Measurements from ENCODE around the gene CD40. TPM values are rescaled to one million over a fixed set of nuclear protein-coding genes. Genes with fewer than 3 reads are reported as not detected.
A peak's percentile ranks its signal among the peaks of the same experiment; 100 is the strongest.

Gene CD40
- total and polyA plus RNA-seq, 2 of the 4 experiments (the other 2 are of a cell fraction), result 0.36 to 0.92 TPM

- H2BK5ac ChIP-seq (ENCODE audit: low read depth, low read length, poor library complexity, severe bottlenecking), result no peak overlapping the region
- intact Hi-C loops (cut with micrococcal nuclease), result no loop called here
- no peak overlapping the region for H3K27ac ChIP-seq (ENCODE audit: insufficient read depth, low read length)
- no peak overlapping the region for H4K5ac ChIP-seq (ENCODE audit: low read depth, low read length)
- no peaks in the 10 kb centered on the region for H3K9me1 ChIP-seq (ENCODE audit: insufficient read depth, low read length)
- no peak overlapping the region for H2AK9ac ChIP-seq (replicated peaks; ENCODE audit: low read depth, low read length, poor library complexity)
- H4K20me1 ChIP-seq (ENCODE audit: insufficient read depth, low read length), result no peaks in the 10 kb centered on the region
- no peak overlapping the region for H3K56ac ChIP-seq (ENCODE audit: extremely low read depth, insufficient read depth, low read length)
- no peak overlapping the region for H3K14ac ChIP-seq (replicated peaks; ENCODE audit: low read depth, low read length)
- H3K9me3 ChIP-seq (ENCODE audit: control insufficient read depth, insufficient read depth, low read length), result no peaks in the 10 kb centered on the region
- no peak overlapping the region for H4K8ac ChIP-seq (ENCODE audit: low read depth in 2 of 2, low read length in 2 of 2)
- no peak overlapping the region for H3K23ac ChIP-seq (ENCODE audit: low read depth, low read length)
- no CpG with 5 or more reads among the region's 5 CpGs for WGBS, 2 experiments (ENCODE audit: extremely low coverage in 2 of 2, insufficient read length in 1 of 2)
- H3K9ac ChIP-seq (ENCODE audit: low read depth, low read length), result no peak overlapping the region
- no peaks in the 10 kb centered on the region for H3K36me3 ChIP-seq (ENCODE audit: control insufficient read depth, insufficient read depth, low read length)
- no peak overlapping the region for H2BK15ac ChIP-seq (ENCODE audit: low read depth, low read length)
- no peaks in the 10 kb centered on the region for H3K79me1 ChIP-seq (ENCODE audit: low read depth in 1 of 2, low read length in 2 of 2)
- H3K4me1 ChIP-seq (ENCODE audit: control insufficient read depth, insufficient read depth, low read length), result no peaks in the 10 kb centered on the region
- TF ChIP-seq MAZ (IDR thresholded peaks at IDR 0.05; ENCODE audit: borderline replicate concordance, low read depth, low read length), result no peak
- TF ChIP-seq SMC3 (IDR thresholded peaks at IDR 0.05; ENCODE audit: low read depth, low read length), result no peak
- TF ChIP-seq RAD21 (IDR thresholded peaks at IDR 0.05; ENCODE audit: low read length), result no peak
- no peak for TF ChIP-seq RFX5 (IDR thresholded peaks at IDR 0.05; ENCODE audit: low read depth, low read length)
- TF ChIP-seq CHD1 (IDR thresholded peaks at IDR 0.05; ENCODE audit: low read depth, low read length), result no peak
- TF ChIP-seq CEBPB (IDR thresholded peaks at IDR 0.05; ENCODE audit: low read depth, low read length), result no peak
- no peak for TF ChIP-seq CTCF (conservative IDR thresholded peaks at IDR 0.05; ENCODE audit: low read depth, low read length)
- no peak for TF ChIP-seq MXI1 (IDR thresholded peaks at IDR 0.05; ENCODE audit: borderline replicate concordance, low read depth, low read length)
- no peak for TF ChIP-seq USF2 (IDR thresholded peaks at IDR 0.05; ENCODE audit: low read depth, low read length)
- TF ChIP-seq BHLHE40 (IDR thresholded peaks at IDR 0.05; ENCODE audit: low read depth, low read length), result no peak
- TF ChIP-seq FOS (IDR thresholded peaks at IDR 0.05; ENCODE audit: low read depth, low read length), result no peak
- no peak for TF ChIP-seq RCOR1 (IDR thresholded peaks at IDR 0.05; ENCODE audit: insufficient replicate concordance, low read length)
- no peak for TF ChIP-seq NFE2L2 (IDR thresholded peaks at IDR 0.05; ENCODE audit: low read depth, low read length)
- TF ChIP-seq POLR2A (IDR thresholded peaks at IDR 0.05; ENCODE audit: low read depth, low read length), result no peak
- no peak for TF ChIP-seq ELK1 (IDR thresholded peaks at IDR 0.05; ENCODE audit: borderline replicate concordance, low read depth, low read length)
- no peak for TF ChIP-seq MAFK (IDR thresholded peaks at IDR 0.05; ENCODE audit: low read depth, low read length)
- no peak overlapping the region for H4K91ac ChIP-seq (ENCODE audit: insufficient read depth, low read depth, low read length)
- H2BK120ac ChIP-seq (ENCODE audit: low read depth, low read length), result no peak overlapping the region
- in situ Hi-C loops (cut with MboI; ENCODE audit: low sequenced_read_pairs), result no loop called here
- DNase-seq, result no peak
- no peak overlapping the region for H2AK5ac ChIP-seq (ENCODE audit: low read depth, low read length)
- peaks cover 21% of the 10 kb centered on the region for H3K27me3 ChIP-seq (ENCODE audit: control insufficient read depth, insufficient read depth, low read length)
- H3K4ac ChIP-seq (ENCODE audit: low read depth, low read length), result no peak overlapping the region
- peak overlapping the region; percentile 23 for H2AFZ ChIP-seq (replicated peaks; ENCODE audit: low read length, poor library complexity)
- ChIA-PET POLR2A (ENCODE audit: unreplicated experiment) (no interaction called here), CTCF (no interaction called here)
- BruUV-seq (replicated peaks), result no TSS peak
- no peak overlapping the region for H3K18ac ChIP-seq (ENCODE audit: low read depth, low read length)
- ATAC-seq (ENCODE audit: low read depth), result no peak
- H3K4me2 ChIP-seq (ENCODE audit: low read depth, low read length), result no peak overlapping the region
- H3K4me3 ChIP-seq (ENCODE audit: insufficient read depth, low read depth, low read length), result no peak overlapping the region
- no peak overlapping the region for H2BK20ac ChIP-seq (ENCODE audit: low read depth, low read length)
- dilution Hi-C loops (cut with HindIII; ENCODE audit: low sequenced_read_pairs, unreplicated experiment), result no loop called here
Measured at GRCh38 chr20:46154305-46154704, 36.2 kb downstream of the CD40 start.

Measured in IMR-90 (cell line).